Loucy (cell line): ENCODE measurements around the gene MKI67.

Experiments used
- CTCF ChIP-seq: fragments of 200-600 bp; sonication (generic); conservative IDR thresholded peaks from 2 replicates; pipeline ENCODE4 v1.5.1; 2014; ENCODE audit warnings: mild to moderate bottlenecking, antibody characterized with exemption, low read length
- EZH2phosphoT487 ChIP-seq: fragments of 200-600 bp; IDR thresholded peaks from 2 replicates; pipeline ENCODE4 v1.6.1; 2018; ENCODE audit warnings: antibody characterized with exemption, mild to moderate bottlenecking, moderate library complexity, borderline replicate concordance

GRCh38 chr10:128150561-128150960, 24.3 kb upstream of the MKI67 start:
- TF ChIP-seq EZH2phosphoT487 (no peak), CTCF (no peak)
